Choroid plexus epithelial cell (primary cell): ENCODE measurements around the gene HOXD9.

Experiments
- DNase-seq: peaks from one replicate; pipeline ENCODE4 v3.0.0-alpha.2; 2010; ENCODE audit warnings: low read depth
- H3K4me3 ChIP-seq: 2 replicates; pipeline ENCODE4 v1.5.1; 2011; ENCODE audit warnings: low read depth, mild to moderate bottlenecking, control low read depth, low read length, moderate library complexity
- CTCF ChIP-seq: conservative IDR thresholded peaks from 2 replicates; pipeline ENCODE4 v1.5.1; 2011; ENCODE audit warnings: low read depth, mild to moderate bottlenecking, control low read depth, inconsistent platforms, low read length, moderate library complexity

The HOXD9 gene

GRCh38 chr2:176096243-176096985, 26.1 kb upstream of the HOXD9 start:
- peak overlapping the region; percentile 18 for H3K4me3 ChIP-seq
- DNase-seq, result no peak
- TF ChIP-seq CTCF, result no peak

GRCh38 chr2:176096986-176097819, 25.3 kb upstream of the HOXD9 start:
- TF ChIP-seq CTCF, result peak; percentile 82
- DNase-seq, result peak; percentile 65
- H3K4me3 ChIP-seq, result peak overlapping the region; percentile 44

GRCh38 chr2:176097820-176098365, 24.6 kb upstream of the HOXD9 start:
- H3K4me3 ChIP-seq, result no peak overlapping the region
- TF ChIP-seq CTCF, result no peak
- DNase-seq, result no peak

- H3K4me3 ChIP-seq, result no peak overlapping the region
- no peak for DNase-seq
- no peak for TF ChIP-seq CTCF
These were observed 24.0 kb upstream of the HOXD9 start for GRCh38 chr2:176098366-176099158.

- DNase-seq, result no peak
- H3K4me3 ChIP-seq, result no peak overlapping the region
- TF ChIP-seq CTCF, result no peak
These were observed 23.3 kb upstream of the HOXD9 start for GRCh38 chr2:176099159-176099727.

- TF ChIP-seq CTCF, result no peak
- no peak within 1 kb of the TSS for H3K4me3 ChIP-seq
- DNase-seq, result no peak
These were observed 22.6 kb upstream of the HOXD9 start, which contains the start of gene HOXD12 for GRCh38 chr2:176099728-176100546. HOXD12 (plus strand) TSS chr2:176099795; CDS start chr2:176099802, 7 bp downstream.
